Measurements from ENCODE around the gene ISOC2. TPM values are rescaled to one million over a fixed set of nuclear protein-coding genes. Genes with fewer than 3 reads are reported as not detected.

The ISOC2 gene
- total and polyA plus RNA-seq, 4 donors = 49.1 to 181 (median 118) TPM

DNA sequence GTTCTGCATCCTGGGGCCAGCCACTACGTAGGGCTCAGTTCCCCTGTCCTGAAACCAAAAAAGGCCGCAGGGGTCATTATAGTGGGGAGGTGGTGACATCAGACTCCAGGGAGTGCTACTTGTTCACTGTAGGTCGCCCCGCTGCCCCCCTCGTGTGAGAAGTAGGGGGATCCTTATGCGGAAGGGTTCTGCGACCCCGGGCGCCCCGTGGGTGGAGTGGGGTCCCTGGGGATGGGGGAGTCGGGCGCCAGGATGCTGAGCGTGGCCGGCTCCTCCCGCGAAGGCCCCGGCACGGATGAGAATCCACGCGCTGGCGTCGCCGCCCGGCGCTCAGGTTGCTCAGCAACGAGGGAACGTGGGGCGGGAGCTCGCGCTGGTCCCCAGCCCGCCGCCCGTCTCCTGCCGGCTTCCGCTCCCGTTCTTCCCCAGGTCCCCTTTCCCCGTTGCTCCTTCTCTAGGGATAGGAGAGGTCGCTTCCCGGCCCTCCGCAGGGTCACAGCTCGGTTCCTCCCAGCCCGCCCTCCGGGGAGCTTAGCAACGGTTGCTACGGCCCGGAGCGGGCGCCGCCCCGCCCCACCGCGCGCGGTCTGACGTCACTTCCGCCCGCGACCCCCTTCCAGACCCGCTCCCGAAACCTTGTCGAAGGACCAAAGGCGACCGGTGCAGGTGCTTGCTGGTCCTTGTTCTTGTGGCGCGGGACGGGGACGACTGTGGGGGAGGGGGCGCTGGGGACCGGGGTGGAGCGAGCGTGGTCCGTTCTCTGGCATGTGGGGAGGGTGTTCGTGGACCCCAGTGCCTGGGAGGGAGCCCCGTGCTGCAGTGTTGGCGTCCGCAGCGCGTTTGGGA is 23.4 kb upstream of the ISOC2 start, which contains the start of gene NAT14:
Gene NAT14, plus strand, starts transcription at position 596 of the 846 bp plus-strand sequence. CDS start 521 bp downstream, outside the sequence.
- H3K4me1 ChIP-seq (ENCODE audit: control insufficient read depth in 4 of 4, insufficient read depth in 4 of 4, low read length in 3 of 4) = peaks cover 3 to 14% (median 7%) of the 10 kb centered on the region in 4 donors
- peak within 1 kb of the TSS in 1 of 2 donors; percentile 38 for H3K9ac ChIP-seq (ENCODE audit: low read depth in 1 of 2, low read length in 2 of 2)
- peak within 1 kb of the TSS in 1 of 3 donors; percentile 52 for H3K4me3 ChIP-seq (ENCODE audit: low read depth in 1 of 3, low read length in 3 of 3)
- peaks cover 0 to 11% (median 5%) of the 10 kb centered on the region in 4 donors for H3K36me3 ChIP-seq (ENCODE audit: control insufficient read depth in 4 of 4, insufficient read depth in 3 of 4, low read depth in 1 of 4, low read length in 3 of 4)
- DNase-seq (ENCODE audit: low spot score) = peak; percentile 63
- 4% methylated on average over 78 of the region's 78 CpGs for WGBS
- H3K9me3 ChIP-seq (ENCODE audit: control insufficient read depth in 4 of 4, low read length in 3 of 4) = no peaks in the 10 kb centered on the region
- TF ChIP-seq, protein P1, sequence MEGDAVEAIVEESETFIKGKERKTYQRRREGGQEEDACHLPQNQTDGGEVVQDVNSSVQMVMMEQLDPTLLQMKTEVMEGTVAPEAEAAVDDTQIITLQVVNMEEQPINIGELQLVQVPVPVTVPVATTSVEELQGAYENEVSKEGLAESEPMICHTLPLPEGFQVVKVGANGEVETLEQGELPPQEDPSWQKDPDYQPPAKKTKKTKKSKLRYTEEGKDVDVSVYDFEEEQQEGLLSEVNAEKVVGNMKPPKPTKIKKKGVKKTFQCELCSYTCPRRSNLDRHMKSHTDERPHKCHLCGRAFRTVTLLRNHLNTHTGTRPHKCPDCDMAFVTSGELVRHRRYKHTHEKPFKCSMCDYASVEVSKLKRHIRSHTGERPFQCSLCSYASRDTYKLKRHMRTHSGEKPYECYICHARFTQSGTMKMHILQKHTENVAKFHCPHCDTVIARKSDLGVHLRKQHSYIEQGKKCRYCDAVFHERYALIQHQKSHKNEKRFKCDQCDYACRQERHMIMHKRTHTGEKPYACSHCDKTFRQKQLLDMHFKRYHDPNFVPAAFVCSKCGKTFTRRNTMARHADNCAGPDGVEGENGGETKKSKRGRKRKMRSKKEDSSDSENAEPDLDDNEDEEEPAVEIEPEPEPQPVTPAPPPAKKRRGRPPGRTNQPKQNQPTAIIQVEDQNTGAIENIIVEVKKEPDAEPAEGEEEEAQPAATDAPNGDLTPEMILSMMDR (IDR thresholded peaks at IDR 0.05; ENCODE audit: low read depth, low read length, missing input control) = no peak
- TF ChIP-seq EGR1 (IDR thresholded peaks at IDR 0.05; ENCODE audit: low read depth in 2 of 2) (no peak), NR2F2 (IDR thresholded peaks at IDR 0.05) (no peak), ATF3 (IDR thresholded peaks at IDR 0.05) (no peak), GABPA (IDR thresholded peaks at IDR 0.05 in 1 of 2, conservative IDR thresholded peaks at IDR 0.05 in 1 of 2) (peak; percentile 35 to 64), TAF1 (conservative IDR thresholded peaks at IDR 0.05) (no peak)
- peak within 1 kb of the TSS; percentile 31 to 41 for H3K27ac ChIP-seq (ENCODE audit: low read depth in 1 of 2, low read length in 2 of 2)
- H3K27me3 ChIP-seq (ENCODE audit: control insufficient read depth in 4 of 4, insufficient read depth in 4 of 4, low read length in 3 of 4) = no peaks in the 10 kb centered on the region

DNA sequence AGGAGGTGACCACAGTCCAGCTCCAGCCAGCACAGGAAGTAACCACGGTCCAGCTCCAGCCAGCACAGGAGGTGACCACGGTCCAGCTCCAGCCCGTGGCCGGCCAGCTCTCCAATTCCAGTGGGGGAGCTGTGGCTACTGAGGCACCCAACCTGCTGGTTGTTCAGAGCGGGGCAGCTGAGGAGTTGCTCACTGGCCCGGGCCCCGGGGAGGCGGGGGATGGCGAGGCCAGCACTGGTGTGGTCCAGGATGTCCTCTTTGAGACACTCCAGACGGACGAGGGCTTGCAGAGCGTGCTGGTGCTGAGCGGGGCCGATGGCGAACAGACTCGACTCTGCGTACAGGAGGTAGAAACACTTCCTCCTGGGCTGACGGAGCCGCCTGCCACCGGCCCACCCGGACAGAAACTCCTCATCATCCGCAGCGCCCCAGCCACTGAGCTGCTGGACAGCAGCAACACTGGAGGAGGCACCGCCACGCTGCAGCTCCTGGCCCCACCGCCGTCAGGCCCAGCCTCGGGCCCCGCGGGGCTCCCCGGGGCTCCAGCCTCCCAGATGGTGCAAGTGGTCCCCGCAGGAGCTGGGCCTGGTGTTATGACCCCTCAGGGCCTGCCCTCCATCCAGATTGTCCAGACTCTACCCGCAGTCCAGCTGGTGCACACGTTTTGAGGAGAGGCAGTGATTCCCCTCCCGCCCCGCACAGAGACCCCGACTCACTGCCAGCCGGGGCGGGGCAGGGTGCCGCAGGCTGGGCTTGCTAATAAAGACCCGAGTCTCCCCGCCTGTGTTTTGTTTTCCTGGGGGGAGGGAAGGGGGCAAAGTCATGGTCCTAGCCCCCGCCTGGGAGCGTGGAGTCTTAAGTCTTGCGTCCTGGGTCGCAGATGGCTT is 22.5 kb upstream of the ISOC2 start:
- no peaks in the 10 kb centered on the region for H3K9me3 ChIP-seq (ENCODE audit: control insufficient read depth in 4 of 4, low read length in 3 of 4)
- no peak for DNase-seq (ENCODE audit: low spot score)
- peak overlapping the region in 1 of 2 donors; percentile 41 for H3K27ac ChIP-seq (ENCODE audit: low read depth in 1 of 2, low read length in 2 of 2)
- no peak overlapping the region for H3K4me3 ChIP-seq (ENCODE audit: low read depth in 1 of 3, low read length in 3 of 3)
- no peak overlapping the region for H3K9ac ChIP-seq (ENCODE audit: low read depth in 1 of 2, low read length in 2 of 2)
- H3K27me3 ChIP-seq (ENCODE audit: control insufficient read depth in 4 of 4, insufficient read depth in 4 of 4, low read length in 3 of 4) = no peaks in the 10 kb centered on the region
- TF ChIP-seq SP1 (IDR thresholded peaks at IDR 0.05) (no peak), HNF4A (conservative IDR thresholded peaks at IDR 0.05) (no peak), RAD21 (IDR thresholded peaks at IDR 0.05) (no peak), FOXA2 (IDR thresholded peaks at IDR 0.05) (no peak), YY1 (IDR thresholded peaks at IDR 0.05) (no peak)
- TF ChIP-seq, protein P1 (IDR thresholded peaks at IDR 0.05; ENCODE audit: low read depth, low read length, missing input control) = no peak
- TF ChIP-seq, protein P2, sequence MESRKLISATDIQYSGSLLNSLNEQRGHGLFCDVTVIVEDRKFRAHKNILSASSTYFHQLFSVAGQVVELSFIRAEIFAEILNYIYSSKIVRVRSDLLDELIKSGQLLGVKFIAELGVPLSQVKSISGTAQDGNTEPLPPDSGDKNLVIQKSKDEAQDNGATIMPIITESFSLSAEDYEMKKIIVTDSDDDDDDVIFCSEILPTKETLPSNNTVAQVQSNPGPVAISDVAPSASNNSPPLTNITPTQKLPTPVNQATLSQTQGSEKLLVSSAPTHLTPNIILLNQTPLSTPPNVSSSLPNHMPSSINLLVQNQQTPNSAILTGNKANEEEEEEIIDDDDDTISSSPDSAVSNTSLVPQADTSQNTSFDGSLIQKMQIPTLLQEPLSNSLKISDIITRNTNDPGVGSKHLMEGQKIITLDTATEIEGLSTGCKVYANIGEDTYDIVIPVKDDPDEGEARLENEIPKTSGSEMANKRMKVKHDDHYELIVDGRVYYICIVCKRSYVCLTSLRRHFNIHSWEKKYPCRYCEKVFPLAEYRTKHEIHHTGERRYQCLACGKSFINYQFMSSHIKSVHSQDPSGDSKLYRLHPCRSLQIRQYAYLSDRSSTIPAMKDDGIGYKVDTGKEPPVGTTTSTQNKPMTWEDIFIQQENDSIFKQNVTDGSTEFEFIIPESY (IDR thresholded peaks at IDR 0.05) = no peak
- peaks cover 0 to 11% (median 5%) of the 10 kb centered on the region in 4 donors for H3K36me3 ChIP-seq (ENCODE audit: control insufficient read depth in 4 of 4, insufficient read depth in 3 of 4, low read depth in 1 of 4, low read length in 3 of 4)
- peaks cover 3 to 22% (median 10%) of the 10 kb centered on the region in 4 donors for H3K4me1 ChIP-seq (ENCODE audit: control insufficient read depth in 4 of 4, insufficient read depth in 4 of 4, low read length in 3 of 4)
- 84% methylated on average over 46 of the region's 46 CpGs for WGBS
